BLaER1 treated with 17β-estradiol and CSF1 and Interleukin-3, amounts not matched to agents 10 nM and 100 nM (cell line): Measurements from ENCODE around the gene AKAP12.
"Not testable (repeated sequence)": the region's sequence is repeated elsewhere in the genome, so short reads cannot be mapped to it uniquely, and the experiment has no call there.

Experiments used
- H3K27ac ChIP-seq, 11 experiments: shearing (Covaris generic); formaldehyde crosslinking; 2 replicates each; pipeline ENCODE4 v1.8.1; 2022
- H3K27me3 ChIP-seq, 11 experiments: shearing (Covaris generic); formaldehyde crosslinking; 2 replicates each; pipeline ENCODE4 v1.8.1; 2022
- H3K36me3 ChIP-seq, 11 experiments: shearing (Covaris generic); formaldehyde crosslinking; 2 replicates each; pipeline ENCODE4 v1.8.1; 2022
- H3K4me1 ChIP-seq, 10 experiments: shearing (Covaris generic); formaldehyde crosslinking; 2 replicates each; pipeline ENCODE4 v1.8.1; 2022
- H3K4me2 ChIP-seq, 11 experiments: shearing (Covaris generic); formaldehyde crosslinking; 2 replicates each; pipeline ENCODE4 v1.8.1; 2022
- H3K4me3 ChIP-seq, 10 experiments: shearing (Covaris generic); formaldehyde crosslinking; 2 replicates each; pipeline ENCODE4 v1.8.1; 2022
- H3K9ac ChIP-seq, 11 experiments: shearing (Covaris generic); formaldehyde crosslinking; 2 replicates each; pipeline ENCODE4 v1.8.1; 2022
- H3K9me3 ChIP-seq, 11 experiments: shearing (Covaris generic); formaldehyde crosslinking; replicated peaks in 1 of 11; 2 replicates each; pipeline ENCODE4 v1.8.1; 2022
- H4K20me1 ChIP-seq, 11 experiments: shearing (Covaris generic); formaldehyde crosslinking; 2 replicates each; pipeline ENCODE4 v1.8.1; 2022
- Cebpa-rat ChIP-seq, 11 experiments: shearing (Covaris generic); IDR thresholded peaks; 2 replicates each; pipeline ENCODE4 v1.8.1; 2022

The AKAP12 gene

DNA sequence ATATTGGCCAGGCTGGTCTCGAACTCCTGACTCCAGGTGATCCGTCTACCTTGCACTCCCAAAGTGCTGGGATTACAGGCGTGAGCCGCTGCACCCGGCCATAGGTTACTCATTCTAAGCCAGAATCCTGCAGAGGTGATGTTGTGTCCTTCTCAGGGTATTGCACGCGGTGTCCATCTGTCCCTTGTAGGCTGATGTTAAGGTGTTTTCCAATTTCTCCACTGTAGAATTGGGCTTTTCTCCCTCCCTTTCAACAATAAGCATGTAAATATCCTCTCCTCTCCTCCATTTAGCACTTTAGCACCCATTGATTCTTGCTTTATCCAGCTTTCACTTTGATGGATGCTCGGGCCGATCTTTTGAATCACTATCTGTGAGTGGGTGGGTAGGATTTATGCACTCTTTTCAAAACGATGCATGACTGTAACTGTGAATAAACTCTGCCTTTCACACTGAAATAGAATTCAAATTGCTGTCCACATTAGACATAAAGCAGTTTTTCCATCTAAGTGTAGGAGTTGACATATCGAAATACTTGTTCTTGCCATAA lies 99.0 kb downstream of the AKAP12 start:
- no peaks in the 10 kb centered on the region; a peak in 1 of 20 replicates for H3K4me1 ChIP-seq
- peaks cover 0 to 18% (median 0%) of the 10 kb centered on the region in 11 experiments; a peak in 4 of 22 replicates for H3K9me3 ChIP-seq
- H3K4me2 ChIP-seq, result no peak overlapping the region
- TF ChIP-seq Cebpa-rat (IDR thresholded peaks at IDR 0.05), result no peak
- peaks cover 0 to 90% (median 68%) of the 10 kb centered on the region in 11 experiments; a peak in 21 of 22 replicates for H3K36me3 ChIP-seq
- no peak overlapping the region for H3K27ac ChIP-seq
- H3K9ac ChIP-seq, result no peak overlapping the region
- H4K20me1 ChIP-seq, result peaks cover 0 to 89% (median 0%) of the 10 kb centered on the region in 11 experiments; a peak in 7 of 22 replicates
- H3K27me3 ChIP-seq, result no peaks in the 10 kb centered on the region
- H3K4me3 ChIP-seq, result no peak overlapping the region

DNA sequence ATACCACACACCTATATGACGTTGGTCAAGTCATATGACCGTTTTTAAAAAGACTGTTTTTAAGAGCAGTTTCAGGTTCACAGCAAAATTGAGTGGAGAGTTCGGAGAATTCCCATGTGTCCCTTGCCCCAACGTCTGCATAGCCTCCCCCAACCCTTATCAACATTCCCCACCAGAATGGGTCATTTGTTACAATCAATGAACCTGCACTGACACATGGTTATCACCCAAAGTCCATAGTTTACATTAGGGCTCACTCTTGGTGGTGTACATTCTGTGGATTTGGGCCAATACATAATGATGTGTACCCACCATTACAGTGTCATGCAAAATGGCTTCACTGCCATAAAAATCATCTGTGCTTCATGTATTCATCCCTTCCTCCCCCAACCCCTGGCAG lies 99.6 kb downstream of the AKAP12 start:
- Histone ChIP-seq H3K27ac (no peak overlapping the region), H3K4me3 (no peak overlapping the region), H4K20me1 (peaks cover 0 to 89% (median 0%) of the 10 kb centered on the region in 11 experiments; a peak in 7 of 22 replicates), H3K9me3 (peaks cover 0 to 18% (median 0%) of the 10 kb centered on the region in 11 experiments; a peak in 4 of 22 replicates), H3K36me3 (peaks cover 0 to 89% (median 68%) of the 10 kb centered on the region in 11 experiments; a peak in 21 of 22 replicates), H3K4me1 (peaks cover 0 to 3% (median 0%) of the 10 kb centered on the region in 10 experiments; a peak in 1 of 20 replicates), H3K4me2 (no peak overlapping the region), H3K9ac (no peak overlapping the region), H3K27me3 (no peaks in the 10 kb centered on the region)
- no peak for TF ChIP-seq Cebpa-rat (IDR thresholded peaks at IDR 0.05)

DNA sequence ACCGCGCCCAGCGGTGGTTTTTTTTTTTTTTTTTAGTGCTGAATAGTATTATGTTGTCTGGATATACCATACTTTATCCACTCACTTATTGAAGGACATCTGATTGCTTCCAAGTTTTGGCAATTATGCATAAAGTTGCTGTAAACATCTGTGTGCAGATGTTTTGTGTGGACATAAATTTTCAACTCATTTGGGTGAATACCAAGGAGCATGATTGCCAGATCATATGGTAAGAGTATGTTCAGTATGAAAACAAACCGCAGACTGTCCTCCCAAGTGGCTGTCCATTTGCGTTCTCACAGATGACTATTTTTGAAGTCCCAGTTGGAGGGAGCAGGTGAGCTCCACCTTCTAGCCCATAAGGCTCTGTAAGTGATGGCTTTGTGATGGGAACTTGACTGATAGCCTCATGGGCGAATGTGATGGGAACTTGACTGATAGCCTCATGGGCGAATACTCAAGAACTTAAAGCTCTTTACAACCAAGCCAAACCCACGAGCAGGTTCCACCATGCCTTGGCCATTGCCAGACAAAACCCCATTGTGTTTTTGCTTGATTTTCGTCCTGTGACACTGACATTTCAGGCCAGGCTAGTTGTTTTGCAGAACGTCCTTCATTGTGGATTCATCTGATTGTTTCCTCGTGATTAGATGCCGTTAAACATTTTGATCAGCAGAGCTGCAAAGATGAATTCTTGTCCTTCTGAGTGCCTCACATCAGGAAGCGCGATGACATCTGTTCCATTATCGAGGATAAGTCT lies 100.6 kb downstream of the AKAP12 start:
- H3K9me3 ChIP-seq, result peaks cover 0 to 18% (median 0%) of the 10 kb centered on the region in 11 experiments; a peak in 4 of 22 replicates
- H3K9ac ChIP-seq, result no peak overlapping the region
- H3K4me3 ChIP-seq, result no peak overlapping the region
- H3K27ac ChIP-seq, result no peak overlapping the region
- H3K4me2 ChIP-seq, result no peak overlapping the region
- peaks cover 0 to 97% (median 0%) of the 10 kb centered on the region in 11 experiments; a peak in 7 of 22 replicates for H4K20me1 ChIP-seq
- no peaks in the 10 kb centered on the region for H3K27me3 ChIP-seq
- peaks cover 0 to 90% (median 67%) of the 10 kb centered on the region in 11 experiments; a peak in 21 of 22 replicates for H3K36me3 ChIP-seq
- TF ChIP-seq Cebpa-rat (IDR thresholded peaks at IDR 0.05), result no peak
- peaks cover 0 to 5% (median 0%) of the 10 kb centered on the region in 10 experiments; a peak in 1 of 20 replicates for H3K4me1 ChIP-seq

DNA sequence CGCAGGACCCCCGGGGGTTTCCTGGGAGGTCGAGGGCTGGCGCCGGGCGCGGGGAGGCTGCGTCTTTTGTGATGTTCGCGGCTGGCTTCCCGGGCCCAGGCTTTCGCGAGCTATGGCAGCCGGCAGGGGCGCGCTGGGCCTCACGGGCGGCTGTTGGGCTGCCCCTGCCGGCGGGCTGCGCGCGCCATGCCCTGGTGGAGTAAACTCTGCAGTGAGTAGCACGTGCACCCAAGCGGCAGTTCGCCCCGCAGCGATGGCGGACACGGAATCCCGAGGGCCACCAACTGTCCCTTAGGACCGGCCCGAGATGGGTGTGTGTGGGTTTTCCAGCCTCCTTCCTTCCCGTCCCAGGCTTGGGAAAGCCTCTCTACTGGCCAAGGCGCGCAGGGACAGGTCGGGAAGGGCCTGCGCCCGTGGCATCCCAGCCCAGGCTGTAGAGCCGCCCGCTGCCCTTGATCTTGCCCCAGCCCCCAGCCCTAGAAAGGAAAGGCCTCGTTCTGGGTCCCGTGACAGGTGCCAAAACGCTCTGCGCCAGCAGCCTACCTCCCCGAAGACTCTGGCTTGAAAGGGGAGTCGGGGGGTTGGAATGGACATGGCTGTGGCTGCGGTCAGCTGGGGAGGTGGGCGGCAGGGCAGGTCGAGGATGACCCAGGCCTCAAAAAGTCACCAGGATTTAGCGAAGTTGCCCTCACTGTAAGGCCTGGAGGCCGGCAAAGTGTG lies 101.9 kb downstream of the AKAP12 start:
- no peak overlapping the region for H3K4me2 ChIP-seq
- H3K27ac ChIP-seq, result no peak overlapping the region
- H3K9ac ChIP-seq, result no peak overlapping the region
- no peak overlapping the region for H3K4me3 ChIP-seq
- peaks cover 0 to 18% (median 0%) of the 10 kb centered on the region in 11 experiments; a peak in 4 of 22 replicates for H3K9me3 ChIP-seq
- H4K20me1 ChIP-seq, result peaks cover 0 to 97% (median 0%) of the 10 kb centered on the region in 11 experiments; a peak in 7 of 22 replicates
- peaks cover 0 to 5% (median 0%) of the 10 kb centered on the region in 10 experiments; a peak in 1 of 20 replicates for H3K4me1 ChIP-seq
- H3K27me3 ChIP-seq, result no peaks in the 10 kb centered on the region
- H3K36me3 ChIP-seq, result peaks cover 0 to 90% (median 60%) of the 10 kb centered on the region in 11 experiments; a peak in 20 of 22 replicates
- no peak for TF ChIP-seq Cebpa-rat (IDR thresholded peaks at IDR 0.05)

DNA sequence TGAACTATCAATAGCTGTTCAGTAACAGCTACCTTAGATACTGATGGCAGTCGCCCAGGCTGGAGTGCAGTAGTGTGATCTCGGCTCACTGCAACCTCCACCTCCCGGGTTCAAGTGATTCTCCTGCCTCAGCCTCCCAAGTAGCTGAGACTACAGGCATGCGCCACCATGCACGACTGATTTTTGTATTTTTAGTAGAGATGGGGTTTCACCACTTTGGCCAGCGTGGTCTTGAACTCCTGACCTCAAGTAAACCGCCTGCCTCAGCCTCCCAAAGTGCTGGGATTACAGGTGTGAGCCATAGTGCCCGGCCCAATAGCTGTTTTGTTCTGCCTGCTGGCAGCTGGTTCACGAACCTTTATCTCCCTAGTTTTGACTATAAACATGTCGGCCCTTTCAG lies 103.0 kb downstream of the AKAP12 start:
- peaks cover 0 to 96% (median 0%) of the 10 kb centered on the region in 11 experiments; a peak in 7 of 22 replicates for H4K20me1 ChIP-seq
- not testable (repeated sequence) for H3K4me2 ChIP-seq, H3K27ac ChIP-seq, H3K27me3 ChIP-seq, H3K4me3 ChIP-seq, H3K9ac ChIP-seq, H3K4me1 ChIP-seq
- H3K36me3 ChIP-seq, result peaks cover 0 to 90% (median 56%) of the 10 kb centered on the region in 11 experiments; a peak in 20 of 22 replicates
- peaks cover 0 to 18% (median 0%) of the 10 kb centered on the region in 11 experiments; a peak in 4 of 22 replicates for H3K9me3 ChIP-seq

DNA sequence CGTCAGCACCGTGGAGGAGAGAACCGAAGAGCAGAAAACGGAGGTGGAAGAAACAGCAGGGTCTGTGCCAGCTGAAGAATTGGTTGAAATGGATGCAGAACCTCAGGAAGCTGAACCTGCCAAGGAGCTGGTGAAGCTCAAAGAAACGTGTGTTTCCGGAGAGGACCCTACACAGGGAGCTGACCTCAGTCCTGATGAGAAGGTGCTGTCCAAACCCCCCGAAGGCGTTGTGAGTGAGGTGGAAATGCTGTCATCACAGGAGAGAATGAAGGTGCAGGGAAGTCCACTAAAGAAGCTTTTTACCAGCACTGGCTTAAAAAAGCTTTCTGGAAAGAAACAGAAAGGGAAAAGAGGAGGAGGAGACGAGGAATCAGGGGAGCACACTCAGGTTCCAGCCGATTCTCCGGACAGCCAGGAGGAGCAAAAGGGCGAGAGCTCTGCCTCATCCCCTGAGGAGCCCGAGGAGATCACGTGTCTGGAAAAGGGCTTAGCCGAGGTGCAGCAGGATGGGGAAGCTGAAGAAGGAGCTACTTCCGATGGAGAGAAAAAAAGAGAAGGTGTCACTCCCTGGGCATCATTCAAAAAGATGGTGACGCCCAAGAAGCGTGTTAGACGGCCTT lies 110.0 kb downstream of the AKAP12 start:
- Histone ChIP-seq H3K4me1 (peaks cover 0 to 12% (median 0%) of the 10 kb centered on the region in 10 experiments; a peak in 3 of 20 replicates), H3K27me3 (no peaks in the 10 kb centered on the region)

DNA sequence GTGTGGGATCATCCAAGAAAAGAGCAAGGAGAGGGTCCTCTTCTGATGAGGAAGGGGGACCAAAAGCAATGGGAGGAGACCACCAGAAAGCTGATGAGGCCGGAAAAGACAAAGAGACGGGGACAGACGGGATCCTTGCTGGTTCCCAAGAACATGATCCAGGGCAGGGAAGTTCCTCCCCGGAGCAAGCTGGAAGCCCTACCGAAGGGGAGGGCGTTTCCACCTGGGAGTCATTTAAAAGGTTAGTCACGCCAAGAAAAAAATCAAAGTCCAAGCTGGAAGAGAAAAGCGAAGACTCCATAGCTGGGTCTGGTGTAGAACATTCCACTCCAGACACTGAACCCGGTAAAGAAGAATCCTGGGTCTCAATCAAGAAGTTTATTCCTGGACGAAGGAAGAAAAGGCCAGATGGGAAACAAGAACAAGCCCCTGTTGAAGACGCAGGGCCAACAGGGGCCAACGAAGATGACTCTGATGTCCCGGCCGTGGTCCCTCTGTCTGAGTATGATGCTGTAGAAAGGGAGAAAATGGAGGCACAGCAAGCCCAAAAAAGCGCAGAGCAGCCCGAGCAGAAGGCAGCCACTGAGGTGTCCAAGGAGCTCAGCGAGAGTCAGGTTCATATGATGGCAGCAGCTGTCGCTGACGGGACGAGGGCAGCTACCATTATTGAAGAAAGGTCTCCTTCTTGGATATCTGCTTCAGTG lies 110.8 kb downstream of the AKAP12 start:
- Histone ChIP-seq H3K9me3 (no peaks in the 10 kb centered on the region), H3K4me3 (no peak overlapping the region), H3K4me2 (no peak overlapping the region), H3K9ac (no peak overlapping the region), H3K36me3 (peaks cover 24 to 94% (median 80%) of the 10 kb centered on the region in 11 experiments; a peak in 21 of 22 replicates), H3K4me1 (peaks cover 0 to 12% (median 0%) of the 10 kb centered on the region in 10 experiments; a peak in 3 of 20 replicates), H4K20me1 (peaks cover 0 to 81% (median 0%) of the 10 kb centered on the region in 11 experiments; a peak in 9 of 22 replicates), H3K27me3 (no peaks in the 10 kb centered on the region), H3K27ac (no peak overlapping the region)
- no peak for TF ChIP-seq Cebpa-rat (IDR thresholded peaks at IDR 0.05)

More for the DNA sequence above, 110.0 kb downstream of the AKAP12 start:
- H3K36me3 ChIP-seq, result peaks cover 24 to 86% (median 72%) of the 10 kb centered on the region in 11 experiments; a peak in 21 of 22 replicates
- H3K4me3 ChIP-seq, result no peak overlapping the region
- no peak overlapping the region for H3K27ac ChIP-seq
- no peak overlapping the region for H3K4me2 ChIP-seq
- no peaks in the 10 kb centered on the region for H3K9me3 ChIP-seq
- peaks cover 0 to 81% (median 0%) of the 10 kb centered on the region in 11 experiments; a peak in 9 of 22 replicates for H4K20me1 ChIP-seq
- no peak overlapping the region for H3K9ac ChIP-seq
- no peak for TF ChIP-seq Cebpa-rat (IDR thresholded peaks at IDR 0.05)
